ENCODE results near the gene VCP.

- TF ChIP-seq CTCF (optimal IDR thresholded peaks at IDR 0.05 in 1 of 3, IDR thresholded peaks at IDR 0.05 in 1 of 3, conservative IDR thresholded peaks at IDR 0.05 in 1 of 3; ENCODE audit: extremely low read depth in 1 of 3, insufficient read depth in 2 of 3, low read length in 3 of 3) (no peak), EZH2 (IDR thresholded peaks at IDR 0.05; ENCODE audit: low read length) (no peak)
These were observed 25.1 kb upstream of the VCP start for GRCh38 chr9:35097573-35097972.
